Measurements from ENCODE around the gene ABCC2.

DNA sequence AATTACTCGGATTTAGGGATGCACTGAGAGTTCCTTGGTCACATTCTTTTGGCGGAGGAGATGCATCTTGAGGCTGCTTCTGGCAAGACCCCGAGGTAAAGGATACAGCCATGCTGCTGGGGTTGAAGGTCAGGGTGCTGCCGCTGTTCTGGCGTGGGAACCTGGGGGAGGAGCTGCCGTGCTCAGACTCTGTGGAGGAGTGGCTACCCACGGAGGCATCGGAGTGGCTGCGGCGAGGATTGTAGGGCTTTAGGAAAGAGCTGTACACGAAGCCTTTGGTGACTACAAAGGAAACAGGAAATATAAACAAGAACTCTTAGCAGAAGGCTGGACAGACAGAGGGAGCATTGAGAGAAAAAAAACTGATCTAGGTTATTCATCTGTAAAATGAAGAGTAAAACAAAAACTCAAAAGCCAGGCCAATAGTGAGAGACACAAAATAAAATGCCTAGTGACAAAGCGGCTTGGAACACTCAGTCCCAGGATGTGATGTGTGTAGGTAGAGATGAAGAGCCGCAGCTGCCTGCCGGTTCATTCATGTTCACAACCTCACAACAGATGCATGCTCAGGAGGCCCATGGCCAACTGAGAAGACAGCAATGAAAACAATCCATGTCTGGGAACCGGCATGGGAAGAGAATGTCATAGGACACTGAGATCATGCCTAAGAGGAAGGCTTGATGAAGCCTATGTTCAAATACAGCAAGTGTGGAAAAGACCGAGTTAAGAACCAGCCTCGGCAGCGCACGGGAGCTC is 97.8 kb downstream of the ABCC2 start:
- TF ChIP-seq, protein P1, sequence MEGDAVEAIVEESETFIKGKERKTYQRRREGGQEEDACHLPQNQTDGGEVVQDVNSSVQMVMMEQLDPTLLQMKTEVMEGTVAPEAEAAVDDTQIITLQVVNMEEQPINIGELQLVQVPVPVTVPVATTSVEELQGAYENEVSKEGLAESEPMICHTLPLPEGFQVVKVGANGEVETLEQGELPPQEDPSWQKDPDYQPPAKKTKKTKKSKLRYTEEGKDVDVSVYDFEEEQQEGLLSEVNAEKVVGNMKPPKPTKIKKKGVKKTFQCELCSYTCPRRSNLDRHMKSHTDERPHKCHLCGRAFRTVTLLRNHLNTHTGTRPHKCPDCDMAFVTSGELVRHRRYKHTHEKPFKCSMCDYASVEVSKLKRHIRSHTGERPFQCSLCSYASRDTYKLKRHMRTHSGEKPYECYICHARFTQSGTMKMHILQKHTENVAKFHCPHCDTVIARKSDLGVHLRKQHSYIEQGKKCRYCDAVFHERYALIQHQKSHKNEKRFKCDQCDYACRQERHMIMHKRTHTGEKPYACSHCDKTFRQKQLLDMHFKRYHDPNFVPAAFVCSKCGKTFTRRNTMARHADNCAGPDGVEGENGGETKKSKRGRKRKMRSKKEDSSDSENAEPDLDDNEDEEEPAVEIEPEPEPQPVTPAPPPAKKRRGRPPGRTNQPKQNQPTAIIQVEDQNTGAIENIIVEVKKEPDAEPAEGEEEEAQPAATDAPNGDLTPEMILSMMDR (conservative IDR thresholded peaks at IDR 0.05 in 1 of 2, IDR thresholded peaks at IDR 0.05 in 1 of 2; ENCODE audit: extremely low read depth in 1 of 2, insufficient read depth in 1 of 2, low read depth in 1 of 2, low read length in 2 of 2): no peak
- TF ChIP-seq EZH2 (IDR thresholded peaks at IDR 0.05; ENCODE audit: borderline replicate concordance, low read length): no peak

Data from mammary epithelial cell (primary cell).